PFSK-1 (cell line): Measurements from ENCODE around the gene ENOSF1.

ENCODE experiments used
- FOXP2 ChIP-seq: optimal IDR thresholded peaks from 2 replicates; pipeline ENCODE3; 2011; ENCODE audit warnings: borderline replicate concordance, control low read depth, inconsistent platforms; ENCODE audit not compliant: insufficient read depth; ENCODE audit errors: extremely low read length, extremely low read depth
- POLR2AphosphoS5 ChIP-seq: IDR thresholded peaks from 2 replicates; pipeline ENCODE4 v1.6.1; 2012; ENCODE audit warnings: low read depth, mild to moderate bottlenecking, control low read depth, low read length, moderate library complexity
- TAF1 ChIP-seq: IDR thresholded peaks from 2 replicates; pipeline ENCODE4 v1.6.1; 2012; ENCODE audit warnings: low read length, control low read depth, borderline replicate concordance; ENCODE audit not compliant: insufficient read depth
- TF ChIP-seq, protein P1 (sequence below), 2 experiments: IDR thresholded peaks; 2 replicates each; pipeline versions ENCODE4 v1.6.1 to v1.8.0; 2011 to 2012; ENCODE audit warnings: low read depth in 2 of 2, low read length in 2 of 2, control low read depth in 1 of 2, inconsistent platforms in 1 of 2, mild to moderate bottlenecking in 1 of 2, moderate library complexity in 1 of 2; ENCODE audit not compliant: insufficient read depth in 1 of 2

DNA sequence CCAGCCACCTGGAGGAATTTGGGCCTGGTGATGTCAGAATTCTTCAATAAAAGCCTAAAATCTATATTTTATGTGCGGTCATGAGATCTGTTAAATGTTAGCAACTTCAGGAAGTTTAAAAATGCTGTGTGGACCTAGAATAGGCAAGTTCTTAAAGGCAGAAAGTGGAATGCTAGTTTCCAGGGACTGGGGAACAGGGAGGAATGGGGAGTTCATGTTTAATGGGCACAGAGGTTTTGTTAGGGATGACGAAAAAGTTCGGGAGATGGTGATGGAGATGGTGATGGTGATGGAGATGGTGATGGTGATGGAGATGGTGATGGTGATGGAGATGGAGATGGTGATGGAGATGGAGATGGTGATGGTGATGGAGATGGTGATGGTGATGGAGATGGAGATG lies 45.8 kb downstream of the ENOSF1 start:
- TF ChIP-seq, protein P1, sequence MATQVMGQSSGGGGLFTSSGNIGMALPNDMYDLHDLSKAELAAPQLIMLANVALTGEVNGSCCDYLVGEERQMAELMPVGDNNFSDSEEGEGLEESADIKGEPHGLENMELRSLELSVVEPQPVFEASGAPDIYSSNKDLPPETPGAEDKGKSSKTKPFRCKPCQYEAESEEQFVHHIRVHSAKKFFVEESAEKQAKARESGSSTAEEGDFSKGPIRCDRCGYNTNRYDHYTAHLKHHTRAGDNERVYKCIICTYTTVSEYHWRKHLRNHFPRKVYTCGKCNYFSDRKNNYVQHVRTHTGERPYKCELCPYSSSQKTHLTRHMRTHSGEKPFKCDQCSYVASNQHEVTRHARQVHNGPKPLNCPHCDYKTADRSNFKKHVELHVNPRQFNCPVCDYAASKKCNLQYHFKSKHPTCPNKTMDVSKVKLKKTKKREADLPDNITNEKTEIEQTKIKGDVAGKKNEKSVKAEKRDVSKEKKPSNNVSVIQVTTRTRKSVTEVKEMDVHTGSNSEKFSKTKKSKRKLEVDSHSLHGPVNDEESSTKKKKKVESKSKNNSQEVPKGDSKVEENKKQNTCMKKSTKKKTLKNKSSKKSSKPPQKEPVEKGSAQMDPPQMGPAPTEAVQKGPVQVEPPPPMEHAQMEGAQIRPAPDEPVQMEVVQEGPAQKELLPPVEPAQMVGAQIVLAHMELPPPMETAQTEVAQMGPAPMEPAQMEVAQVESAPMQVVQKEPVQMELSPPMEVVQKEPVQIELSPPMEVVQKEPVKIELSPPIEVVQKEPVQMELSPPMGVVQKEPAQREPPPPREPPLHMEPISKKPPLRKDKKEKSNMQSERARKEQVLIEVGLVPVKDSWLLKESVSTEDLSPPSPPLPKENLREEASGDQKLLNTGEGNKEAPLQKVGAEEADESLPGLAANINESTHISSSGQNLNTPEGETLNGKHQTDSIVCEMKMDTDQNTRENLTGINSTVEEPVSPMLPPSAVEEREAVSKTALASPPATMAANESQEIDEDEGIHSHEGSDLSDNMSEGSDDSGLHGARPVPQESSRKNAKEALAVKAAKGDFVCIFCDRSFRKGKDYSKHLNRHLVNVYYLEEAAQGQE (IDR thresholded peaks at IDR 0.05; ENCODE audit: insufficient read depth in 1 of 2, low read depth in 2 of 2, low read length in 2 of 2), result no peak
- TF ChIP-seq TAF1, result no peak
- TF ChIP-seq POLR2AphosphoS5, result no peak
- no peak for TF ChIP-seq FOXP2
